ENCODE measurements around the gene TPM2.

Gene TPM2

DNA sequence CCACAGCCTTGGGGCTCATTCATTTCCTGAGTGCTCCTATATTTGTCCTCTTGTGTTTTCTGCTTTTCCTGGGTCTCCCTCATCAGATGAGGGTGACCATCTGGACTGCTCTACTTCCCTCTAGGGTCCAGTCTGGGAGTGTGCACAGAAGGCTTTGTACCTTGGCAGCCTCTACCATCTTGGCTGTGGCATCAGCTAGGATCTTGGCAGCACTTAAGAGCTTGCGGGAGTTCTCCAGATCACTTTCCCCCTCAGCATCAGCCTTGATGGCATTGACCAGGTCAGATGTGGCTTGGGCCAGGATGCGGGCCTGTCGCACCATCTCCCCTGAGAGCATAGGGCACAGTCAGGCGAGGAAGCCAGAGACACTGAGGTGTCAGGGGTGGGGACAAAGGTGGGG is 26.5 kb upstream of the TPM2 start:
- Histone ChIP-seq H2AFZ (ENCODE audit: low read depth, low read length, severe bottlenecking) (no peak overlapping the region), H3K27ac (ENCODE audit: low read depth, low read length) (no peak overlapping the region), H3K79me2 (ENCODE audit: insufficient read depth, low read length) (no peaks in the 10 kb centered on the region), H3K36me3 (ENCODE audit: low read length) (peaks cover 10% of the 10 kb centered on the region; the same call in 1 of the 2 replicates), H3K9ac (ENCODE audit: low read length) (no peak overlapping the region), H3K4me2 (ENCODE audit: low read depth, low read length, poor library complexity, severe bottlenecking) (no peak overlapping the region), H3K4me3 (ENCODE audit: insufficient read depth, low read length, poor library complexity, severe bottlenecking) (no peak overlapping the region), H3K27me3 (ENCODE audit: low read length) (no peaks in the 10 kb centered on the region), H3F3A (ENCODE audit: insufficient read depth) (no peaks in the 10 kb centered on the region), H4K20me1 (ENCODE audit: low read depth, low read length) (no peaks in the 10 kb centered on the region), H3K9me2 (replicated peaks; ENCODE audit: insufficient read depth, low read length) (no peaks in the 10 kb centered on the region), H3K9me3 (ENCODE audit: insufficient read depth, low read length) (no peaks in the 10 kb centered on the region)
- TF ChIP-seq EZH2phosphoT487 (conservative IDR thresholded peaks at IDR 0.05; ENCODE audit: low read length) (no peak), CTCF (IDR thresholded peaks at IDR 0.05; ENCODE audit: insufficient read depth, low read length, poor library complexity, severe bottlenecking) (no peak)

DNA sequence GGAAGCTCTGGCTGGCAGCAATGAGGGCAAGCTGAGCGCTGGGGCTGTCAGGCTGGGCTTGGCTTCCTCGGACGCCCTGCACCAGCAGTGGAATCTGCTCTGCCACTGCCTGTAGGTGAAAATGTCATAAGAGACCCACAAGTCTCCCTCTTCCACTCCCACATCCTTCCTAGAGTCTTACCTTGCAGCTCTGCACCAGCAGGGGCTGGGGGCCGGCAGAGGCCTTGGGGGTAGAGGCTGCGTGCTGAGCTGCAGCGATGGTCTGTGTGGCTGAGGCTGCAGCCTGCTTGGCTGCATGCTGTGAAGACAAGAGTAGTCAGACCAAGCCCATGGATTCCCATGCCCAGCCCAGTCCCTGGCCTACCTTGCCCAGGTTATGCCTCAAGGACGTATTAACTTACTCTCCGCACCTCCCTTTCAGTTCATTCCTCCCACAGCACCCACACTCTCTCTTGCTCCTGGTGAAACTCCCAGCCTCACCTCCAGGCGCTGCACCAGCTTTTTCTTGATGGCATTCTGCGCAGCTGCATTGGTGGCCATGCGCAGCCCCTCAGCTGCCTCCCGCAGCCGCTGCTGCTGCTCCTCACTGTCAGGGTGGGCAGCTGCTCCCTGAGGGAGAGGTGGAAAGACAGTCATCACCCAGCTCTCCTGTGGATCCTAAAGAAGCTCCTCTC is 25.0 kb upstream of the TPM2 start:
- Histone ChIP-seq H3K9me3 (ENCODE audit: insufficient read depth, low read length) (no peaks in the 10 kb centered on the region), H3K36me3 (ENCODE audit: low read length) (peaks cover 13% of the 10 kb centered on the region; the same call in 1 of the 2 replicates)

DNA sequence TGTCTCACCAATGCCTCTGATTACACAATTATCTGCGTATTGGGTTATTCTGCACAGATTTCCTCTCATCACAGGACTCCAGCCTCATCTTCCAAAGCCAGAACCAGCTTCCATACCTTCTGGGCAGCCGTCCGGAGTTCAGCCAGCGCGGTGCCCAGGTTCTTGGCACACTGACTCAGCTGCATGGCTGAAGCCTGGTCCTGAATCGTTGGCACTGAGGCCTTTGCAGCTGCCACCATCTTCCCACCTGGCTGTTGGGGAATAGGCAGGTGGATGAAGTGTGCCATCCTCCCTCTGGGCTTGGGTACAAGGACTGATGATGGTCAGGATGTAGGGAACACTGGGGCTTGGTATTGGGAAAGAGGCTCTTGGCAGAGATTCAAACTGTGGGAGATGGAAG is 24.4 kb upstream of the TPM2 start:
- Histone ChIP-seq H2AFZ (ENCODE audit: low read depth, low read length, severe bottlenecking) (no peak overlapping the region), H3K36me3 (ENCODE audit: low read length) (peaks cover 13% of the 10 kb centered on the region; the same call in 1 of the 2 replicates), H3K4me2 (ENCODE audit: low read depth, low read length, poor library complexity, severe bottlenecking) (no peak overlapping the region), H3F3A (ENCODE audit: insufficient read depth) (no peaks in the 10 kb centered on the region), H3K4me3 (ENCODE audit: insufficient read depth, low read length, poor library complexity, severe bottlenecking) (no peak overlapping the region), H4K20me1 (ENCODE audit: low read depth, low read length) (no peaks in the 10 kb centered on the region), H3K27me3 (ENCODE audit: low read length) (no peaks in the 10 kb centered on the region), H3K9me3 (ENCODE audit: insufficient read depth, low read length) (no peaks in the 10 kb centered on the region), H3K9ac (ENCODE audit: low read length) (no peak overlapping the region), H3K9me2 (replicated peaks; ENCODE audit: insufficient read depth, low read length) (no peaks in the 10 kb centered on the region), H3K79me2 (ENCODE audit: insufficient read depth, low read length) (no peaks in the 10 kb centered on the region), H3K27ac (ENCODE audit: low read depth, low read length) (no peak overlapping the region)
- TF ChIP-seq CTCF (IDR thresholded peaks at IDR 0.05; ENCODE audit: insufficient read depth, low read length, poor library complexity, severe bottlenecking) (no peak), EZH2phosphoT487 (conservative IDR thresholded peaks at IDR 0.05; ENCODE audit: low read length) (no peak)

More for the DNA sequence above, 25.0 kb upstream of the TPM2 start:
- Histone ChIP-seq H3K9me2 (replicated peaks; ENCODE audit: insufficient read depth, low read length) (no peaks in the 10 kb centered on the region), H3F3A (ENCODE audit: insufficient read depth) (no peaks in the 10 kb centered on the region), H3K27me3 (ENCODE audit: low read length) (no peaks in the 10 kb centered on the region), H4K20me1 (ENCODE audit: low read depth, low read length) (no peaks in the 10 kb centered on the region), H3K79me2 (ENCODE audit: insufficient read depth, low read length) (no peaks in the 10 kb centered on the region), H3K9ac (ENCODE audit: low read length) (no peak overlapping the region), H3K4me3 (ENCODE audit: insufficient read depth, low read length, poor library complexity, severe bottlenecking) (no peak overlapping the region), H3K27ac (ENCODE audit: low read depth, low read length) (no peak overlapping the region), H2AFZ (ENCODE audit: low read depth, low read length, severe bottlenecking) (no peak overlapping the region), H3K4me2 (ENCODE audit: low read depth, low read length, poor library complexity, severe bottlenecking) (no peak overlapping the region)
- no peak for TF ChIP-seq CTCF (IDR thresholded peaks at IDR 0.05; ENCODE audit: insufficient read depth, low read length, poor library complexity, severe bottlenecking)
- no peak for TF ChIP-seq EZH2phosphoT487 (conservative IDR thresholded peaks at IDR 0.05; ENCODE audit: low read length)
